Measurements from ENCODE around the gene ZNF408. TPM values are rescaled to one million over a fixed set of nuclear protein-coding genes. Genes with fewer than 3 reads are reported as not detected.

Gene ZNF408
- total RNA-seq, 1 experiment from 2014 or later = 19.8 TPM

DNA sequence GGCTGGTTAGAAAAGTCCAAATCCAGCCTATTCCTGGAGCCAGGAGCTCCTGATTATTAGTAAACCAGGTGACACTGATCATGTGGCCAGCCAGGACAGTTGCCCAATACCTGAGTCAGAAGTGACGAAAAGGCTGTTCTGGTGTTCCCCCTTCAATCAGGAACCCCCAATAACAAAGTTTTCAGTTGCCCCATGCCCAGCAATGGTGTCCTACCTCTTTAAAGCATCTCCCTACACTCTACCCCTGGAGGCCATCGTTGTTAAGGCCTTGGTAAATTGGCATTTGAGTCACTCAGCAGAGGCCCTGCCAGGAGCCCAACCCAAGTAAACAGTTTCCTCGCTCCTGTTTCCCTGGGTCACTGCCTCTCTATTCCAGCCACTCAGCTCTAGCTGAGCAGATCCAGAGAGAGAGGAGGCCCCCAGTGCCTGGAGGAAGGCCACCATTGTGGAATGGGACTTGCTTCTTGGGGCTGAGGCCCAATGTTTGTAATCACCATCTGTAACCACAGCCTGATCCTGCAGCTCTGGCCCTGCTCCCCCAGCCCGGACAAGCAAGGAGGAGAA lies 25.5 kb upstream of the ZNF408 start:
- Histone ChIP-seq H3K4me1 (ENCODE audit: control insufficient read depth, insufficient read depth, low read length) (peaks cover 8% of the 10 kb centered on the region), H3K4me3 (ENCODE audit: low read depth in 2 of 2, low read length in 2 of 2) (no peak overlapping the region), H3K36me3 (ENCODE audit: control insufficient read depth, insufficient read depth, low read length) (no peaks in the 10 kb centered on the region; the same call in 1 of the 2 replicates), H3K27ac (ENCODE audit: low read length) (peak overlapping the region; percentile 52), H3K27me3 (ENCODE audit: control insufficient read depth, insufficient read depth, low read length) (no peaks in the 10 kb centered on the region), H3K9me3 (ENCODE audit: control insufficient read depth, insufficient read depth, low read depth, low read length) (no peaks in the 10 kb centered on the region)
- DNase-seq (ENCODE audit: low read depth, low spot score) (no peak), ATAC-seq (peak; percentile 56)
- in situ Hi-C loops (cut with HindIII; ENCODE audit: low pct_unique_long_range_greater_than_20kb, low sequenced_read_pairs) = no loop called here
- intact Hi-C loops (cut with micrococcal nuclease; ENCODE audit: unreplicated experiment) = no loop called here
- ChIA-PET POLR2A (no interaction called here), CTCF (no interaction called here)
- no peak for TF ChIP-seq SIN3A (IDR thresholded peaks at IDR 0.05; ENCODE audit: borderline replicate concordance, insufficient read depth, low read depth, low read length)
- no peak for TF ChIP-seq TCF7L2 (IDR thresholded peaks at IDR 0.05; ENCODE audit: low read depth, low read length)
- no peak for TF ChIP-seq POLR2AphosphoS5 (IDR thresholded peaks at IDR 0.05; ENCODE audit: low read depth, low read length)
- TF ChIP-seq REST (IDR thresholded peaks at IDR 0.05; ENCODE audit: insufficient read depth in 1 of 2, low read depth in 2 of 2, low read length in 1 of 2) = no peak
- TF ChIP-seq CTCF (IDR thresholded peaks at IDR 0.05) = no peak
- BruUV-seq (replicated peaks) = no TSS peak

DNA sequence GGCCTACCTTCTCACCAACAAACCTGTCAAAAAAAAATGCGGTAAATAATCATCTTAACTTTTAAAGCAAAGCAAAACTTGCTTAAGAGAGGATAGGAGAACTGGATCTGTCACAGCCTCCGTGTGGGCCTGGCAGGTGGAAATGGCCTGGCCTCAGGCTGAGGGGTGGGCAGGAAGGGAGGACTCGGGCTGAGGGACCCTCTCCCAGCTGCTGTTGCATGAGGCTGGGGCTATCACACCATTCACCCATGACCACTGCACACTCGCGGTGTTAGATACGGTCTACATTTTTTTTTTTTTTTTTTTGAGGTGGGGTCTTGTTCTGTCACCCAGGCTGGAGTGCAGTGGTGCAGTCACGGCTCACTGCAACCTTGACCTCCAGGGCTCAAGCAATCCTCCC lies 24.9 kb upstream of the ZNF408 start:
- CTCF ChIA-PET = no interaction called here

More for the DNA sequence above, 24.9 kb upstream of the ZNF408 start:
- Histone ChIP-seq H3K27me3 (ENCODE audit: control insufficient read depth, insufficient read depth, low read length) (no peaks in the 10 kb centered on the region), H3K4me3 (ENCODE audit: low read depth in 2 of 2, low read length in 2 of 2) (no peak overlapping the region), H3K4me1 (ENCODE audit: control insufficient read depth, insufficient read depth, low read length) (peaks cover 8% of the 10 kb centered on the region), H3K36me3 (ENCODE audit: control insufficient read depth, insufficient read depth, low read length) (no peaks in the 10 kb centered on the region; the same call in 1 of the 2 replicates), H3K9me3 (ENCODE audit: control insufficient read depth, insufficient read depth, low read depth, low read length) (no peaks in the 10 kb centered on the region), H3K27ac (ENCODE audit: low read length) (peak overlapping the region; percentile 52)
- ATAC-seq (no peak), DNase-seq (ENCODE audit: low read depth, low spot score) (no peak)
- BruUV-seq (replicated peaks) = no TSS peak
- in situ Hi-C loops (cut with HindIII; ENCODE audit: low pct_unique_long_range_greater_than_20kb, low sequenced_read_pairs) (no loop called here), intact Hi-C loops (cut with micrococcal nuclease; ENCODE audit: unreplicated experiment) (no loop called here)
- TF ChIP-seq SIN3A (IDR thresholded peaks at IDR 0.05; ENCODE audit: borderline replicate concordance, insufficient read depth, low read depth, low read length) (no peak), TCF7L2 (IDR thresholded peaks at IDR 0.05; ENCODE audit: low read depth, low read length) (no peak), REST (IDR thresholded peaks at IDR 0.05; ENCODE audit: insufficient read depth in 1 of 2, low read depth in 2 of 2, low read length in 1 of 2) (no peak), CTCF (IDR thresholded peaks at IDR 0.05) (no peak), POLR2AphosphoS5 (IDR thresholded peaks at IDR 0.05; ENCODE audit: low read depth, low read length) (no peak)
- POLR2A ChIA-PET = interaction anchor here (0.7 kb wide), 1 partner anchor 57 kb away, joined by 14 read pairs; no protein-coding TSS in a partner anchor

All from Panc1 (cell line).